Lung (tissue), 12 donors: ENCODE measurements around the gene ACP7. TPM values are rescaled to one million over a fixed set of nuclear protein-coding genes. Genes with fewer than 3 reads are reported as not detected.

Experiments used
- ATAC-seq: fragments of 200-7000 bp; cut with Tn5 transposase; one replicate; pipeline ENCODE4 v1.9.1; 2020; ENCODE audit warnings: moderate number of reproducible peaks; ENCODE audit not compliant: insufficient read depth, low FRiP score
- DNase-seq, 3 donors: peaks; one replicate each; pipeline ENCODE4 v3.0.0-alpha.2; 2013 to 2017
- H3K27ac ChIP-seq, 2 donors: one replicate each; pipeline ENCODE4 v1.5.1; 2013; ENCODE audit warnings: mild to moderate bottlenecking in 2 of 2, moderate library complexity in 2 of 2, control low read depth in 1 of 2, inconsistent platforms in 1 of 2, low read depth in 1 of 2, low read length in 1 of 2
- H3K27me3 ChIP-seq, 3 donors: one replicate each; pipeline ENCODE4 v1.5.1; 2013; ENCODE audit warnings: low read length in 2 of 3; ENCODE audit not compliant: control insufficient read depth in 3 of 3, insufficient read depth in 3 of 3
- H3K36me3 ChIP-seq, 4 donors: one replicate each; pipeline ENCODE4 v1.5.1; 2013; ENCODE audit warnings: low read length in 4 of 4, mild to moderate bottlenecking in 1 of 4, moderate library complexity in 1 of 4; ENCODE audit not compliant: control insufficient read depth in 4 of 4, insufficient read depth in 4 of 4
- H3K4me1 ChIP-seq, 5 donors: one replicate each; pipeline ENCODE4 v1.5.1; 2013; ENCODE audit warnings: low read length in 5 of 5, mild to moderate bottlenecking in 2 of 5, moderate library complexity in 1 of 5; ENCODE audit not compliant: control insufficient read depth in 5 of 5, insufficient read depth in 5 of 5
- H3K4me3 ChIP-seq: one replicate; pipeline ENCODE4 v1.5.1; 2013; ENCODE audit warnings: mild to moderate bottlenecking, control low read depth, moderate library complexity
- H3K9ac ChIP-seq, 2 donors: one replicate each; pipeline ENCODE4 v1.5.1; 2013; ENCODE audit warnings: low read length in 2 of 2, control low read depth in 1 of 2; ENCODE audit not compliant: insufficient read depth in 1 of 2
- H3K9me3 ChIP-seq, 4 donors: one replicate each; pipeline ENCODE4 v1.5.1; 2013; ENCODE audit warnings: low read length in 3 of 4, mild to moderate bottlenecking in 1 of 4, moderate library complexity in 1 of 4; ENCODE audit not compliant: control insufficient read depth in 4 of 4, insufficient read depth in 3 of 4
- WGBS, 2 donors: extraction: QIAGEN DNeasy Blood & Tissue Kit; methylation state at CpG; one replicate each; pipeline ENCODE4 v1.1.7; 2013; 5-methylcytosine and 5-hydroxymethylcytosine counted together
- polyA plus RNA-seq, 2 donors: library from polyadenylated mRNA; stranded (reverse); fragments of 200-250 nt; gene quantifications; one replicate each; pipeline ENCODE4 v1.2.1, GENCODE V29; 2013
- total RNA-seq, 2 donors: library from RNA; depleted of rRNA in 1 of 2; stranded (reverse); fragments of >200 nt in 1 of 2; gene quantifications; one replicate each; pipeline ENCODE4 v1.2.1, GENCODE V29; 2014 to 2021
- TF ChIP-seq, protein P1 (sequence below): IDR thresholded peaks from 2 replicates; pipeline ENCODE4 v1.5.1; 2012; ENCODE audit warnings: mild to moderate bottlenecking; ENCODE audit errors: control extremely low read depth, extremely low read depth
- donor health status: control.
- donor health status: control.
- donor health status: Bipolar disorder and iron deficiency.
- donor health status: healthy.
- donor health status: DM: yes; HTN: yes; CAD: no.

ACP7 gene
- total and polyA plus RNA-seq, 4 donors = 0.03 TPM; not detected in 3

DNA sequence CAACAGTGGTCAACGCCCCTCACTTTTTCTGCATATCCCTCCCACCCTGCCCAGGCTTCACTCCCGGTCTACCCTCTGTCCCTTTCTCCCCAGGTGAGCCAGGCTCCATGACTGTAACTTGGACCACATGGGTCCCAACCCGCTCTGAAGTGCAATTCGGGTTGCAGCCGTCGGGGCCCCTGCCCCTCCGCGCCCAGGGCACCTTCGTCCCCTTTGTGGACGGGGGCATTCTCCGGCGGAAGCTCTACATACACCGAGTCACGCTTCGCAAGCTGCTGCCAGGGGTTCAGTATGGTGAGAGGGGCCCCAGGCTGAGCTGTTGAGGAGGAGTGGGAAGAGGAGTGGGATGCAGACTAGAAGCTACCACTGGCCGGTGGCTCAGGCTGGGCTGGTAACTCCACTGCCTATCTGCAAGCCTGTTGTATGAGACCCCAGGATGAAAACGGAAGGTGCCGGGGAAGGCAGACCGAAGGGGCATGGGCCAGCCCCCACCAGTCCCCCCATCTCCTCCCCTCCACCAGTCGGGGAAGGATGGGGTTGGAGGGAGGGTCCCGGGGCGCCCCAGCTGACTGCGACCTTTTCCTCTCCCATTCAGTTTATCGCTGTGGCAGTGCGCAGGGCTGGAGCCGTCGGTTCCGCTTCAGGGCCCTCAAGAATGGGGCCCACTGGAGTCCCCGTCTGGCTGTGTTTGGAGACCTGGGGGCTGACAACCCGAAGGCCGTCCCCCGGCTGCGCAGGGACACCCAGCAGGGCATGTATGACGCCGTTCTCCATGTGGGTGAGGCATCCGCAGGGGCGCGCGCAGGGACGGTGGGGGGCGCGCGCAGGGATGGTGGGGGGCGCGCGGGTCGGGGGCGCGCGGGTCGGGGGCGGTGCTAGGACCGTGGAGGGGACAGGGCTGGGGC is 14.4 kb downstream of the ACP7 start:
- 16 to 19% methylated on average over 37 to 53 of the region's 53 CpGs for WGBS, 2 donors
- Histone ChIP-seq H3K9ac (no peak overlapping the region), H3K4me3 (no peak overlapping the region), H3K9me3 (no peaks in the 10 kb centered on the region), H3K27ac (no peak overlapping the region), H3K27me3 (peaks cover 0 to 14% (median 3%) of the 10 kb centered on the region in 3 donors), H3K36me3 (no peaks in the 10 kb centered on the region), H3K4me1 (peaks cover 0 to 2% (median 0%) of the 10 kb centered on the region in 5 donors)
- TF ChIP-seq, protein P1, sequence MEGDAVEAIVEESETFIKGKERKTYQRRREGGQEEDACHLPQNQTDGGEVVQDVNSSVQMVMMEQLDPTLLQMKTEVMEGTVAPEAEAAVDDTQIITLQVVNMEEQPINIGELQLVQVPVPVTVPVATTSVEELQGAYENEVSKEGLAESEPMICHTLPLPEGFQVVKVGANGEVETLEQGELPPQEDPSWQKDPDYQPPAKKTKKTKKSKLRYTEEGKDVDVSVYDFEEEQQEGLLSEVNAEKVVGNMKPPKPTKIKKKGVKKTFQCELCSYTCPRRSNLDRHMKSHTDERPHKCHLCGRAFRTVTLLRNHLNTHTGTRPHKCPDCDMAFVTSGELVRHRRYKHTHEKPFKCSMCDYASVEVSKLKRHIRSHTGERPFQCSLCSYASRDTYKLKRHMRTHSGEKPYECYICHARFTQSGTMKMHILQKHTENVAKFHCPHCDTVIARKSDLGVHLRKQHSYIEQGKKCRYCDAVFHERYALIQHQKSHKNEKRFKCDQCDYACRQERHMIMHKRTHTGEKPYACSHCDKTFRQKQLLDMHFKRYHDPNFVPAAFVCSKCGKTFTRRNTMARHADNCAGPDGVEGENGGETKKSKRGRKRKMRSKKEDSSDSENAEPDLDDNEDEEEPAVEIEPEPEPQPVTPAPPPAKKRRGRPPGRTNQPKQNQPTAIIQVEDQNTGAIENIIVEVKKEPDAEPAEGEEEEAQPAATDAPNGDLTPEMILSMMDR = no peak
- ATAC-seq = no peak
- no peak for DNase-seq

DNA sequence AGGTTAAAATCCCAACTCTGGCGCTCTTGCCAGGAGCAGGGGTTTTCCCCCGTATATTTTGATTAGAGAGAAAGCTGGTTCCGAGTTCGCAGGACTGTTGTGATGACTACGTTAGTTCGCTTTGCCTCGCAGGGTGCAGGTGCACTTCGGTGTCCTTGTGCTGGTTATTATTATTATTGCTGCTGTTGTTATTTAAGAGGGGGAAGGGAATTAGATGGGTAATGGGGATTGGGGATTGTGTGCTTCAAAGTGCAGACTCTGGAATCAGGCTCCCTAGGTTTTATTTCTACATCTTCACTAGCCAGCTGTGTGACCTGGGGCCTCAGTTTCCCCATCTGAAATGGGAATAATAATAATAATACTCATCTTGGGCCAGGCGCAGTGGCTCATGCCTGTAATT is 15.2 kb downstream of the ACP7 start:
- peaks cover 0 to 2% (median 0%) of the 10 kb centered on the region in 5 donors for H3K4me1 ChIP-seq
- H3K9me3 ChIP-seq = no peaks in the 10 kb centered on the region
- no peak for ATAC-seq
- peaks cover 0 to 14% (median 3%) of the 10 kb centered on the region in 3 donors for H3K27me3 ChIP-seq
- no peaks in the 10 kb centered on the region for H3K36me3 ChIP-seq
- 42 to 60% methylated on average over 9 of the region's 9 CpGs for WGBS, 2 donors
- no peak overlapping the region for H3K9ac ChIP-seq
- no peak for DNase-seq
- H3K4me3 ChIP-seq = no peak overlapping the region
- TF ChIP-seq, protein P1 = no peak
- no peak overlapping the region for H3K27ac ChIP-seq

DNA sequence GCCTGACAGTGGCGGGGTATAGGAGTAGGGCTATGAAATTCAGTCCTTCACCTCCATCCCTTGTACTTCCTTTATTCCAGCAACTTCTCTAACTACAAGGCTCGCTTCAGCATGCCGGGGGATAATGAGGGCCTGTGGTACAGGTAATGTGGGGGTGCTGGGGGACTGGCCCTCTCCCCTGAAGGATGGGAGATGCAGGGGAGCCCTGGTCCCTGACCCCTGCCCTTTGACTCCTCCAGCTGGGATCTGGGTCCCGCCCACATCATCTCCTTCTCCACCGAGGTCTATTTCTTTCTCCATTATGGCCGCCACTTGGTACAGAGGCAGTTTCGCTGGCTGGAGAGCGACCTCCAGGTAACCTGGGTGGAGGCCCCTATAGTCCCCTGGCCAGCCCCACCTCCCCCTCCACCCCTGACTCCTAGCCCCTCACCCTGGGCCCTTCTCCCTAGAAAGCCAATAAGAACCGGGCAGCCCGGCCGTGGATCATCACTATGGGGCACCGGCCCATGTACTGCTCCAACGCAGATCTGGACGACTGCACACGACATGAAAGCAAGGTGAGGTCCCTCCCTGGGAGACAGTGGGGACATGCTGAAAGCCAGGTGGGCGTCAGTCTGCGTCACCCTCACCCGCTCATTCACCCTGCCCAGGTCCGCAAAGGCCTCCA is 16.5 kb downstream of the ACP7 start:
- WGBS, 2 donors = 89 to 93% methylated on average over 19 of the region's 19 CpGs
- ATAC-seq = no peak
- peaks cover 0 to 2% (median 0%) of the 10 kb centered on the region in 5 donors for H3K4me1 ChIP-seq

More for the DNA sequence above, 16.5 kb downstream of the ACP7 start:
- Histone ChIP-seq H3K36me3 (no peaks in the 10 kb centered on the region), H3K9ac (no peak overlapping the region), H3K4me3 (no peak overlapping the region), H3K27ac (no peak overlapping the region), H3K9me3 (no peaks in the 10 kb centered on the region), H3K27me3 (peaks cover 0 to 14% (median 3%) of the 10 kb centered on the region in 3 donors)
- TF ChIP-seq, protein P1 = no peak
- DNase-seq = no peak
